Neural crest cell (in vitro differentiated cells): ENCODE data around the gene FRMD6. TPM values are rescaled to one million over a fixed set of nuclear protein-coding genes. Genes with fewer than 3 reads are reported as not detected.

Source experiments
- DNase-seq: peaks from one replicate; pipeline ENCODE4 v3.0.0; 2021; ENCODE audit warnings: low read depth, mixed read lengths, low spot score
- H3K27ac Mint-ChIP-seq: one replicate; pipeline ENCODE4 v1.8.0; 2021; ENCODE audit warnings: mild to moderate bottlenecking, mixed read lengths; ENCODE audit not compliant: unreplicated experiment
- H3K27me3 Mint-ChIP-seq: 2 replicates; pipeline ENCODE4 v1.8.0; 2021; ENCODE audit warnings: low read depth, mild to moderate bottlenecking, mixed read lengths
- H3K36me3 Mint-ChIP-seq: 2 replicates; pipeline ENCODE4 v1.8.0; 2021; ENCODE audit warnings: low read depth, mild to moderate bottlenecking, mixed read lengths
- H3K4me1 Mint-ChIP-seq: 2 replicates; pipeline ENCODE4 v1.8.0; 2021; ENCODE audit warnings: mixed read lengths
- H3K4me3 Mint-ChIP-seq: one replicate; pipeline ENCODE4 v1.8.0; 2021; ENCODE audit warnings: mild to moderate bottlenecking, mixed read lengths
- H3K9me3 Mint-ChIP-seq: 2 replicates; pipeline ENCODE4 v1.8.0; 2021; ENCODE audit warnings: mixed read lengths
- CTCF ChIP-seq: fragments of 200-600 bp; sonication (generic); conservative IDR thresholded peaks from 2 replicates; pipeline ENCODE4 v1.5.0; 2021; ENCODE audit warnings: antibody characterized with exemption, mild to moderate bottlenecking
- total RNA-seq: library from RNA; stranded (reverse); gene quantifications from 2 replicates; pipeline ENCODE4 v1.2.1, GENCODE V29; 2021

Gene FRMD6
- total RNA-seq, 1 donor from 2014 or later = 38.0 TPM

GRCh38 chr14:51704545-51704944, 52.8 kb downstream of the FRMD6 start:
- DNase-seq = no peak
- Mint-ChIP-seq H3K27me3 (no peaks in the 10 kb centered on the region), H3K4me1 (peaks cover 14% of the 10 kb centered on the region), H3K4me3 (no peak overlapping the region), H3K27ac (no peak overlapping the region), H3K36me3 (peaks cover 11% of the 10 kb centered on the region), H3K9me3 (no peaks in the 10 kb centered on the region)
- TF ChIP-seq CTCF = no peak

GRCh38 chr14:51707327-51707726, 55.6 kb downstream of the FRMD6 start:
- no peak for DNase-seq
- H3K4me3 Mint-ChIP-seq = no peak overlapping the region
- peaks cover 11% of the 10 kb centered on the region for H3K36me3 Mint-ChIP-seq
- no peak for TF ChIP-seq CTCF
- H3K4me1 Mint-ChIP-seq = peaks cover 6% of the 10 kb centered on the region
- no peaks in the 10 kb centered on the region for H3K9me3 Mint-ChIP-seq
- no peak overlapping the region for H3K27ac Mint-ChIP-seq
- H3K27me3 Mint-ChIP-seq = no peaks in the 10 kb centered on the region

- H3K27me3 Mint-ChIP-seq = no peaks in the 10 kb centered on the region
- peaks cover 16% of the 10 kb centered on the region for H3K4me1 Mint-ChIP-seq
- no peak overlapping the region for H3K4me3 Mint-ChIP-seq
- no peaks in the 10 kb centered on the region for H3K9me3 Mint-ChIP-seq
- TF ChIP-seq CTCF = no peak
- H3K27ac Mint-ChIP-seq = no peak overlapping the region
- DNase-seq = no peak
- H3K36me3 Mint-ChIP-seq = peaks cover 8% of the 10 kb centered on the region
Measured at GRCh38 chr14:51711505-51711904, 59.8 kb downstream of the FRMD6 start.

DNA sequence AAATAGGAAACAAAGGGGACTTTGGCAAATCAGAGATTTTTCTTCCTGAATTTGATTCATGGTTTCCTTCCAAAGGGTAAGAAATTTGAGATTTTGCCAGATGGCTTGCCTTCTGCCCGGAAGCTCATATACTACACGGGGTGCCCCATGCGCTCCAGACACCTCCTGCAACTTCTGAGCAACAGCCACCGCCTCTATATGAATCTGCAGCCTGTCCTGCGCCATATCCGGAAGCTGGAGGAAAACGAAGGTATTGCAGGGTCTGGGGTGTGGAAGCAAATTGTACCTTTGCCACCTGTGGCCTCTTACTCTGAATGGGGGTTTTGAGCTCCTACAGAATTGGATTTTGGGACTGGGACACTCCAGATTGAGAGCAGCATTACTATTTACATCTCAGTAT, 63.5 kb downstream of the FRMD6 start:
- Mint-ChIP-seq H3K4me3 (no peak overlapping the region), H3K27me3 (no peaks in the 10 kb centered on the region), H3K36me3 (peaks cover 8% of the 10 kb centered on the region), H3K9me3 (no peaks in the 10 kb centered on the region), H3K27ac (no peak overlapping the region), H3K4me1 (peaks cover 28% of the 10 kb centered on the region)
- DNase-seq = no peak
- TF ChIP-seq CTCF = no peak

GRCh38 chr14:51715742-51716141, 64.0 kb downstream of the FRMD6 start:
- Mint-ChIP-seq H3K4me3 (no peak overlapping the region), H3K9me3 (no peaks in the 10 kb centered on the region), H3K36me3 (peaks cover 13% of the 10 kb centered on the region), H3K27me3 (no peaks in the 10 kb centered on the region), H3K27ac (no peak overlapping the region), H3K4me1 (peaks cover 28% of the 10 kb centered on the region)
- DNase-seq = no peak
- no peak for TF ChIP-seq CTCF

DNA sequence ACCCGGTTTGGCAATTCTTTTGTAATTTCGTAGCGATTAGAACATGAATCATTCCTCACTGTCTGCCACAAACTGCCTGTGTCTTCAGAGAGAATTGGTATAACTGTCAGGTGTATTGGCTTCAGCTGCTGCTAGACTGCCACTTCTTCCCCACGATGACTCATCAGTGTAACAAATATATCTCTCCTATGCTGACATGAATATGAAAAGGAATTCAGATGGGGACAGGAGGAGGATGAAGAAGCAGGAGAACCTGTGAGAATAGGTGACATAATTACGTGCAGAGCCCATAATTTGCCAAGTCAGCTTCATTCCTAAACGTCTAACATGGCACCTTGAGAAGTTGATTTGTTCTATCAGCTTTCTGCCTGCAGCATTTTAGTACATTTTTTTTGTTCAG, 64.9 kb downstream of the FRMD6 start:
- H3K27ac Mint-ChIP-seq = no peak overlapping the region
- no peaks in the 10 kb centered on the region for H3K9me3 Mint-ChIP-seq
- H3K4me1 Mint-ChIP-seq = peaks cover 28% of the 10 kb centered on the region
- TF ChIP-seq CTCF = no peak
- no peak for DNase-seq
- H3K36me3 Mint-ChIP-seq = peaks cover 16% of the 10 kb centered on the region
- H3K4me3 Mint-ChIP-seq = no peak overlapping the region
- no peaks in the 10 kb centered on the region for H3K27me3 Mint-ChIP-seq
